Coronary artery (tissue), 2 donors: Measurements from ENCODE around the gene STAT6.
"Not testable (repeated sequence)": the region's sequence is repeated elsewhere in the genome, so short reads cannot be mapped to it uniquely, and the experiment has no call there.

Source experiments
- DNase-seq: peaks from one replicate; pipeline ENCODE4 v3.0.0-alpha.2; 2017; ENCODE audit warnings: low spot score
- H3K27ac ChIP-seq, 2 donors: fragments of 200-600 bp; sonication (generic); one replicate each; pipeline ENCODE4 v1.5.1; 2016 to 2019
- H3K4me3 ChIP-seq: fragments of 200-600 bp; sonication (generic); 2 replicates; pipeline ENCODE4 v1.5.1; 2016; ENCODE audit warnings: mild to moderate bottlenecking, moderate library complexity
- TF ChIP-seq, protein P1 (sequence below): fragments of 200-600 bp; sonication (generic); IDR thresholded peaks from one replicate; pipeline ENCODE4 v1.5.1; 2019; ENCODE audit warnings: antibody characterized with exemption

The STAT6 gene

DNA sequence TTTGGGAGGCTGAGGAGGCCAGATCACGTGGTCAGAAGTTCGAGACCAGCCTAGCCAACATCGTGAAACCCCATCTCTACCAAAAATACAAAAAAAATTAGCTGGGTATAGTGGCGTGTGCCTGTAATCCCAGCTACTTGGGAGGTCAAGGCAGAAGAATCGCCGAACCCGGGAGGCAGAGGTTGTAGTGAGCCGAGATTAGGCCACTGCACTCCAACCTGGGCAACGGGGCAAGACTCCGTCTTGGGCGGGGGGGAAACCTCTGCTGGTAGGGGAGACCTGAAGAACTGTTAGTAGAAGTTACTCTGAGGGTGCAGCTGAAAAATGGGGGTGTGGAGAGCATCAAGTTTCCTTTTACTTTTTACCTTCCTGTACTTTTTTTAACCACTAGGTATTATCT lies 14.9 kb upstream of the STAT6 start:
- Histone ChIP-seq H3K27ac (no peak overlapping the region), H3K4me3 (no peak overlapping the region)
- DNase-seq = no peak
- TF ChIP-seq, protein P1, sequence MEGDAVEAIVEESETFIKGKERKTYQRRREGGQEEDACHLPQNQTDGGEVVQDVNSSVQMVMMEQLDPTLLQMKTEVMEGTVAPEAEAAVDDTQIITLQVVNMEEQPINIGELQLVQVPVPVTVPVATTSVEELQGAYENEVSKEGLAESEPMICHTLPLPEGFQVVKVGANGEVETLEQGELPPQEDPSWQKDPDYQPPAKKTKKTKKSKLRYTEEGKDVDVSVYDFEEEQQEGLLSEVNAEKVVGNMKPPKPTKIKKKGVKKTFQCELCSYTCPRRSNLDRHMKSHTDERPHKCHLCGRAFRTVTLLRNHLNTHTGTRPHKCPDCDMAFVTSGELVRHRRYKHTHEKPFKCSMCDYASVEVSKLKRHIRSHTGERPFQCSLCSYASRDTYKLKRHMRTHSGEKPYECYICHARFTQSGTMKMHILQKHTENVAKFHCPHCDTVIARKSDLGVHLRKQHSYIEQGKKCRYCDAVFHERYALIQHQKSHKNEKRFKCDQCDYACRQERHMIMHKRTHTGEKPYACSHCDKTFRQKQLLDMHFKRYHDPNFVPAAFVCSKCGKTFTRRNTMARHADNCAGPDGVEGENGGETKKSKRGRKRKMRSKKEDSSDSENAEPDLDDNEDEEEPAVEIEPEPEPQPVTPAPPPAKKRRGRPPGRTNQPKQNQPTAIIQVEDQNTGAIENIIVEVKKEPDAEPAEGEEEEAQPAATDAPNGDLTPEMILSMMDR = no peak

DNA sequence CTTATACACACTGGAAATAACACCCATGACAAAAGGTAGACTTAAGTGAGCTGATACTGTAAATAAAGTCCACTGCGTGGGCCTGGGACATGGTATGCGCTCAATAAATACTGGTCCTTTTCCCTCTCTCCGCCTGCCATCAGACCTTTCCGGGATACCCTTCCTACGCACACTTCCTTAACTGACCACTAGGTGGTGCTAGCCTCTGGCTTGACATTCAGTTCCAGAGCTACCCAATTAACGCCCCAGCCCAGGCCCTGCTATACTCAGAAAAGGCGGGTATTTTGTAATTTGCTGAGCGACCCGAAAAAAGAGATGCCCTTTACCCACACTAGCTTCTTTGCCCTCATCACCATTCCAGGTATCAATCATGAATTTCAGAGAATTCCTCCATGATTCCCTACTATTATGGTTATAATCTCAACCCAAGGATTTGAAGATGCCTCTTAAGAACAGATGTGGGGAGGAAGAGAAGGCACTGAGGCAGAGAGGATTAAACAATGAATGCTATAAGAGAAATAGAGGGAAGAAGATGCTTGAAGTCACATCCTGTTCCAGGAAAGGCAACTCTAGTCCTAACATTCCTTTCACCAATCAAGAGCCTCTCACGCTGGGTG lies 13.2 kb upstream of the STAT6 start:
- TF ChIP-seq, protein P1 = peak; percentile 90
- no peak overlapping the region for H3K27ac ChIP-seq
- no peak for DNase-seq
- no peak overlapping the region for H3K4me3 ChIP-seq

DNA sequence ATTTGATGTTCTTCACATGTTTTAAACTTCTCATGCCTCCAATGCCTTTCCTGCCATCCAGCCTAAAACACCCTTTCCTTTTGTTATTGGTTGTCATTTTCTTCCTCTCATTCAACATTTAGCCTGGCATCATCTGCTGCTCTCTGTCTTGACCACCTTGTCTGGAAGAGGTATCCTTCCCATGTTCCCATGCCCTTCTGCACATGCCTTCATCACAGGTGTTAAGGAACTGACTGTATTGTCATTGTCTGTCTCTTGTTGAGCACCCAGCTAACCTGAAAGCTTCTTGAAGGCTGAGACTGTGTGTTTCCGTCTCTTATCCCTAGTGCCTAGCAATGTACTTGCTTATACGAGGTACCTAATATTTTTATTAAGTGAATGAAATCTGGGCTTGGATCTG lies 12.7 kb upstream of the STAT6 start:
- TF ChIP-seq, protein P1 = no peak

DNA sequence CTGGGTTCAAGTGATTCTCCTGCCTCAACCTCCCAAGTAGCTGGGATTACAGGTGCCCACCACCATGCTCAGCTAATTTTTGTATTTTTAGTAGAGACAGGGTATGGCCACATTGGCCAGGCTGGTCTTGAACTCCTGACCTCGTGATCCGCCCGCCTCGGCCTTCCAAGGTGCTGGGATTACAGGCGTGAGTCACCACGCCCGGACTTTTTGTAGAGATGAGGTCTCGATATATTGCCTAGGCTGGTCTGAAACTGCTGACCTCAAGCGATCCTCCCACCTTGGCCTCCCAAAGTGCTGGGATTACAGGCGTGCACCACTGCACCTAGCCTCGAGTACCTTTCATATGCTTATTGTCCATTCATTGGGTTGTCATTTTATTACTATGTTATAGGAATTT lies 9.6 kb upstream of the STAT6 start:
- H3K4me3 ChIP-seq, DNase-seq, H3K27ac ChIP-seq: not testable (repeated sequence)

More for the DNA sequence above, 12.7 kb upstream of the STAT6 start:
- Histone ChIP-seq H3K27ac (no peak overlapping the region), H3K4me3 (no peak overlapping the region)
- no peak for DNase-seq

DNA sequence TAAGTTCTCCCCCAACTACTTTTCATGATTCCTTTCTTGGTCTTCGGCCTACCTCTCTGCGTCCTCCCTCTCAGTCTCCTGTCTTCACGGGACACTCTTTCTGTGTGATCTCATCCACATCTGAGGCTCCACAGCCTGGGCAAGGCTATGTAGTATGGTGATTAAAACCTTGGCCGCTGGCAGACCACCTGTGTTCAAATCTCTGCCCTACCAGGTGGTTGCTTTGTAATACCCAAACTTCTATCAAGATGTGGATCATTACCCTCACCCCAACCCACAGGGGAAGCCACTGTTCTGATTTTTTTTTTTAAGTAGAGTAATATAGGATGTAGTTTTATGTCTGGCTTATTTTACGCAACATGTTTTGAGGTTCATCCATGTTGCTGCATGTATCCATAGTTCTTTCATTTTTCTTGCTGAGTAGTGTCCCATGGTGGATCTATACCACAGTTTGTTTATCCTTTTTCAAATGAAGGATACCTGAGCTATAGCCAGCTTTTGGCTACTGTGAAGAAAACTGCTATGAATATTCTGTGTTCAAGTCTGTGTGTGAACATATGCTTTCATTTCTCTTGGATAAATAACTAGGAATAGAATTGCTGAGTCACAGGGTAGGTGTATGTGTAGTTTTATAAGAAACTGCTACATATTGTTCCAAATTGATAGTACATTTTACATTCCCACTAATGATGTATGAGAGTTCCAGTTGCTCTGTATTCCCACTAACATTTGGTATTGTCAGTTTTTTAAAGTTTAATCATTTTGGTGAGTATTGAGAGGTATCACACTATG lies 8.3 kb upstream of the STAT6 start:
- TF ChIP-seq, protein P1 = no peak
- Histone ChIP-seq H3K27ac (peak overlapping the region in 1 of 2 donors; percentile 46), H3K4me3 (no peak overlapping the region)

DNA sequence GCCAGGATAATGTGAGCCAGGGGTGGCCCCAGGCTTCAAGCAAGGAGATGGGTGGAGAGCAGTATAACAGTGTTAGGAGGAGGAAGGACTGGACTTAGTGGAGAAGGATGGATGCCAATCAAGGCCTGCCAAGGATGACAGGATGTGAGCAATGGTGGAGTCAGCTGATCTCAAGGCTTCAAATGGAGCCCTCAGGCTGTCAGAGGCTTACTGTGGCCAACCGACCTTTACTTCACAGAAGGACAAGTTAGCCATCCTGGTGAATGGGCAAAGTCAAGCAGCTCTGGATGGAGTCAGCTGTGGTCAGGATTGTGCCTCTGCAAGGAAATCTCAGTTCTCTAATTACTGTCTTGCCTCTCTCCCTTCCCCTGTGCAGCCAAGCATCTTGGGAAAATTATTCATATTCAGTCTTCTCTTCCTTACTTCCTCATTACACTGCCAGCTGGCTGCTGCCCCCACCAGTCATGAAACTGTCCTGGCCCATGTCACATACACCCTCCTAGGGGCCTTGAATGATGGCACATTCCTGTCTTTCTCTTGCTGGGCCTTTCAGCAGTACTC lies 7.6 kb upstream of the STAT6 start:
- Histone ChIP-seq H3K27ac (peak overlapping the region in 1 of 2 donors; percentile 46), H3K4me3 (no peak overlapping the region)
- TF ChIP-seq, protein P1 = no peak
- no peak for DNase-seq

More for the DNA sequence above, 8.3 kb upstream of the STAT6 start:
- DNase-seq = no peak

DNA sequence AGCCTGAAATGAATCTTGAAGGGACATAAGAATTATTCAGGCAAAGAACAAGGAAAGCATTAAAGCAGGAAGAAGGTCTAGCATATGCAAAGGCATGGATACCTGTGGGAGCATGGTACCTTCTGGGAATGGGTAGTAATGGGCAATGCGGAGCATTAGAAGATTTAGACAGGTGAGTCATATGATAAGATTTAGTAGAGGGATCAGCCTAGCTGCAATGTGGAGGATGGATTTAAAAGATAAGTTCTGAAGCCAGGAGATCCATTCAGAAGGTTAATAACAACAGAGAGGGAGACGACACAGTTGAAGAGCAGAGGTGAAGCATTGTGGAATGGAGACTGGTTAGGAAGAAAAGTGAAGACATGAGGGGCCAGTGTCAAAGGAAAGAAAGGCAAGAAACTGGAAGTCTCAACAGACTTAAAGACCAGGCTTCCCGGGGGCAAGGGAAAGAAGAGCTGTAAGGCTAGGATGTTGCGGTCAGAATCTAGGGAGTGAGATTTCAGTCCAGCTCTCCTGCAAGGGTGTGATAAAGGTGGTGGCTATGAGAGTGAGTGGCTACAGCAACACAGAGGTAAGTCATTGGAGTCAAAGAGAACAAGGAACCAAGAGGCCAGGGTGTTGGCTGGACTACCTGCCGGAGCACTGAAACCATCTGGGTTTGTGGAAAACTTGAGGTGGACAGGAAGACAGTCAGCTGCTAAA lies 5.6 kb upstream of the STAT6 start:
- TF ChIP-seq, protein P1 = no peak
- Histone ChIP-seq H3K27ac (no peak overlapping the region), H3K4me3 (no peak overlapping the region)
- no peak for DNase-seq
